HG03342 (cell line): ENCODE data around the gene NARS2.
A peak's percentile ranks its signal among the peaks of the same experiment; 100 is the strongest.
"Not testable (repeated sequence)": the region's sequence is repeated elsewhere in the genome, so short reads cannot be mapped to it uniquely, and the experiment has no call there.

ENCODE experiments used
- ATAC-seq: cut with Tn5 transposase; IDR thresholded peaks from one replicate; pipeline ENCODE4 v1.9.1; 2021; ENCODE audit warnings: mild to moderate bottlenecking, moderate library complexity; ENCODE audit not compliant: unreplicated experiment

Gene NARS2

DNA sequence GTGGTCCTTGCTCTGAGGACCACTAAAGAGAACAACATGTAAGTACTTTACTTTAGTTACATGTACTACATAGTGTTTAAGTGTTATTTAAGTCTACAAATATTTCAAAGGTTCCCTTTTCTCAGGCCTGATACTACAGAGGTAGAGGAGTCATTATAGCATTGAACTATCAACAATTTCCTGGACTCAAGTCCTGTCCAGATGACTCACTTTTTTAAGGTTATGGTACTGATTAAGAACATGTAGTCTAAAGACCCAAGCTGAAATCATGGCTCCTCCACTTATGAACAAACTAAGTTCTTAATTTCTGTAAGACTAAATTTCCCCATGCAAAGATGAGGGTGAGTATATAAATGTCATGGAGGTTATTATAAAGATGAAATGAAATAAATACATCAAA is 74.7 kb downstream of the NARS2 start:
- ATAC-seq: no peak

DNA sequence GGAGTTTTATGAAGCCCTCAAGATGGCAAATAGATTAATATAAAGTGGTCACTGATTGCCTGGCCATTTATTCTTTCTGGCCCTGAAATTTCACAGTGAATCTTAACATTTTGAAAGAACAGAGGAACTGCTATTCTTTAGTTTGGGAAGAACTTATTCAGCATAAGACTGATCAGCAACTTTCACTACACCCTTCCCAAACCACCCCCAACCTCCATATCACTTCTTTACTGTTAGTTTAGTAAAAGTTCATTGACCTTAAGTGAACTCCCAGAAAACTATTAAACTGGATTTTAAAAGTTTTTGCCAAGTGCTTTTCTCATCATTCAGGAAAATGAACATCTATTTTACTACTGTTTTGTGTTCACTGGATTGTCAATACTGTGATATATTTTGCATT is 77.4 kb downstream of the NARS2 start:
- no peak for ATAC-seq

DNA sequence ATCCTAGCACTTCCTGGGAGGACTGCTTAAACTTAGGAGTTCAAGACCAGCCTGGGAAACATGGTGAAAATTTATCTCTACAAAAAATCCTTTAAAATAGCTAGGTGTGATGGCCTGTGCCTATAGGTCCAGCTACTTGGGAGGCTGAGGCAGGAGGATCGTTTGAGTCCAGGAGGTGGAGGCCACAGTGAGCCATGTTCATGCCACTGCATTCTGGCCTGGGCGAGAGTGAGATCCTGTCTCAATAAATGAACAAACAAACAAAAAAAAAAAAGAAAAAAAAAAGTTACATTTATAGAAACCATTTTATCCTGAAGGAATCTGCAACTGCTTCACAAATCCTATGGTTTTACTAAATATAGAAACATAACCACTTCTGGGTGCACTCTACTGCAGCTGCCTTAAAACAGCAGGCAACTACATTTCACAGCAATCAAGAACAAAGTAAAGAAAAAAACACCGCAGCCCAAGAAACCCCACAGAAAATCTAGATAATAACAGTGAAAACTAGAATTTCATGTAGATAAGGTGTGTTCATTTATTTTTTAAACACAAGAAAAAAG is 81.2 kb downstream of the NARS2 start:
- no peak for ATAC-seq

DNA sequence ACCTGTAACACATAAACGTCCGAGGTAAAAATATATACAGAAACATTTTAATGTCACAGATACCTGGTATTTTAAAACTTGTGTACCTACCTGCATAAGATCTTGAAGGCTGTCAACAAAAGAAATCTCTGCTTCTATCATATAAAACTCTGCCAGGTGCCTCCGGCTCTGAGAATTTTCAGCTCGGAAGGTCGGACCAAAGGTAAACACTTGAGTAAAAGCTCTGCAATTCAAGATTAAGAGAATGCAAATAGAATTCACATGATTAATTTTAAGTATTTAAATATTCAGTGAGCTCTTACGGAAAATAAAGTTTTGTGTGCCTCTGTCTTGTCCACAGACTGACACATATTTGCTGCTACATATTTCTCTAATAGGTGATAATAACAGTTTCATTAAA is 81.7 kb downstream of the NARS2 start:
- no peak for ATAC-seq

DNA sequence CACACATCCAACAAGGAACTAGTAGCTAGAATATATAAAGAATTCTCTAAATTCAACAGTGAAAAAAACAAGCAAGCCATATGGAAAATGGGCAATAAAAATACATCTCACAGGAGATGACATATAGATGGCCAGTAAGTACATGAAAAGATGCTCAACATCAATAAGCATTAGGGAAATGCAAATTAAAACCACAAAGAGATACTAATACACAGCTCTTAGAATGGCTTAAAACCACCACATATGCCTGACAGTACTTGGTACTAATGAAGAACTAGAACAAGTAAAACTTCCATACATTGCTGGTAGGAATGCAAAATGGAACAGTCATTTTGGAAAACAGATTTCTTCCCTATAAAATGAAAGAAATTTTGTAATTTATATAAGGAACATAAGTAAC is 85.5 kb downstream of the NARS2 start:
- ATAC-seq: no peak

DNA sequence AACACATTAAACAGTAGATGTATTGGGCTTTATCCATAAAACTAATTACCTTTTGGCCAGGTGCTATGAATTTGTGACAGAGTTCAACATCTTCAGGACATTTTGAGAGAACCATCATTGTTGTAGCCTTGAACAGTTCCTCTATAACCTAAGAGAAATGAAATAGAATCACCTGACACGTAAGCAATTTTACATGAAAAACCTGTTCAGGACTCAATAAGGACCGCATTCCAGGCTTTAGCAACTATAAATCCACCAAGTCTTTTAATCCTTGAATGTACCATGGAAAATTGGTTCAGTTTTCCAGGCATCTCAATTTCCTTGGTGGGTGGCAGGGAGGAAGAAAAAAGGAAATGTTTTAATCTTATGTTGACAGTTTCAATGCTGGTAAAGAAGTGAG is 96.1 kb downstream of the NARS2 start:
- no peak for ATAC-seq

DNA sequence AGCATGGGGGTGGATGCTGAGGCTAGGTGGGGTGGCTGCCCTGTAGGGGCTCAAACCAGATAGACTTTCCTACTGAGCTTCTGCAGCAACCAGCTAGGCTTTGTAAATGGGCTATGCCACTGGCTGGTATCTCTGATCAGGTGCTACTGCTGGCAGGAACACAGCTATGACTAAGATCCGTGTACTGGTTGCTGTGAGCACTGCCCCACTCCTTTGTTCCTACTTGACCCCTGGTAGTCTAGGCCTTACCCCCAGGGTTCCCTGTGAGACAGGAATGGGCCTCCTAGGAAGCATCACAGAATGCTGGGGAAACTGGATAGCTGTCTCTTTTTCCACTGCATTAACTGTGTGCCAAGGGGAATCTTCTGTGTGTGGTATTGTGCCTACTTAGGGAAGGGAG is 98.6 kb downstream of the NARS2 start:
- no peak for ATAC-seq

DNA sequence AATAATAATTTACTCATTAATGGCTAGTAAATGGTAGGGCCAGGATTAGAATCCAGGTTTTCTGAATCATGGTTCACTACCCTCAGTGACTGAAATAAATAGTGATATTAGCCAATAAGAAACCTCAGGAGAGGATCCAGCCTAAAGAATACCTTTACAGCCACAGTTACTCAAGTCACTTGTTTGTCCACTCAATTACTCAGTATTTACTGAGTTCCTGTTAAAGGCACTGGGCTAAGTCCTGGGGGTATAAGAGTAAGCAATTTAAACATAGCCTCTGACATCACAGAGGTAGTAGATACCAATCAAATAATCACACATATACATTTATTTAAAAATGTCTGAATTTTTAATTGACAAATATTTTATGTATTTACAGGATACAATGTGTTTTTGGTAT is 100.2 kb downstream of the NARS2 start:
- ATAC-seq: no peak

DNA sequence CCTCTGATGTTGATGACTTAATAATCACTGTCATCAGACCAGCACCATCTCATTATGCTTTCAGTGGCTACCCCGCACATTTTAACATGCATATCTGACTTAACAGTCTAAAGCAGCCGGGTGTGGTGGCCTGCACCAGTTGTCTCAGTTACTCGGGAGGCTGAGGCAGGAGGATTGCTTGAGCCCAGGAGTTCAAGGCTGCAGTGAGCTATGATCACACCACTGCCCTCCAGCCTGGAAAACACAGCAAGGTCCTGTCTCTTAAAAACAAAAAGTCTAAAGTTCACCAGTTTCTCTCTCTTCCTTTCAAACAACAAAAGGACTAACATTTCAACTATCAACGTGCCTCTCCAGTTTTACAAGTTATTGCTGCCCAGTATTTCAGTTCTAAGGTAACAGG is 101.8 kb downstream of the NARS2 start:
- ATAC-seq: no peak

DNA sequence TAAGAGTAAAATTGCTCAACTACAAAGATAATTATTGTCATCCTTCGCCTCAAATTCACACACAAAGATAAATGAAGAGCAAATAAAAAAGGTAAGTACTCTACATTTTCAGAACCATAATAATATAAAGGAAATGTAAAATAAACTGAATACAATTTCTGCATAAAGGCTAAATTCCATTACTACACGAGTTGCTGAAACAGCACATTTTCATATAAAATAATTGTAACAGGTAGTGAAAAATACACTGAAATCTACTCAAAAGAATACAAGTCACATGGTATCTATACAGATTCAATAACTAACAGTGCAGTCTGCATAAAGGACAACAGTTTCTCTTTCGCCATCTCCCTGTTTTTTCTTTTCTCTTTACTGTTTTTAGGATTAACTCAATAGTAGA is 102.3 kb downstream of the NARS2 start:
- ATAC-seq: no peak

DNA sequence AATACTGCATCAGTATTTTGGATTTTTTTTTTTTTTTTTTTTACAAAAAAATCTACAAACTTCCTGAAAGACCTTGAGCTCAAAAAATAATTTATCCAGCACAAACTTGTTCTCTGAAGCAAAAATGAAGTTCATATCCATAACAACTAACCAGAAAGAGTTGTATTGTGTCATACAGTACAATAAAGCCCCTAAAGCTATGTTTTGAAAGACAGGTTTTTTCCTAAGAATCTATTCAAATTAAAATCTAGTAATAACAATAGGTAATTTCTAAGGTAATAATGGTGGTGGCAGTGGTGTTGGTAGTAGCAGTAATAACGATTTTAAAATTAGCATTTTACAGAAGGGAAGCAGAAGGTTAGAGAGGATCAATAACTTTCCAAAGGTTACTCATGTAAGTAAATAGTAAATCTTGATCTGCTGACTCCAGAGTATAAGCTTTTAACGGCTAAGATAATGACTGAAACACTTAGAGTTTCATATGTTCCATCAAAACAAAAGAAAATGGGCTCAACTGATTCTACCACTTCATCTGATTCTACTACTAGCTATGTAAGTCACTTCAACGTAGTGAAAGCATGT is 103.7 kb downstream of the NARS2 start:
- no peak for ATAC-seq

DNA sequence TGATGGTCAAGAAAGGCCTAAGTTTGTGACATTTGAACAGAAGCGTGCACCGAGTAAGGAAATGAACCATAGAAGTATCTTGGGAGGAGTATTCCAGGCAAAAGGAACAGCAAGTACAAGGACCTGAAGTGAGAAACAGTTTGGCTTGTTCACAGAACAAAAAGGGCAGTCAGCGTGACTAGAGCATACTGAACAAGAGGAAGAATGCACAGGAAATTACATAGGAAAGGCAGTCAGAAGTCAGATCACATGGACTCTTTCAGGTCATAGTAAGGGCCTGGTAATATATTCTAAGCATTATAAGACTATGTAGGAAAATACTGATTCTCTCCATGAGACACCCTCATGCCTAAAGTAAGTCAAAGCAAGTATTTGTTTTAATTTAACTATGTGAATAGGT is 104.8 kb downstream of the NARS2 start:
- ATAC-seq: no peak

DNA sequence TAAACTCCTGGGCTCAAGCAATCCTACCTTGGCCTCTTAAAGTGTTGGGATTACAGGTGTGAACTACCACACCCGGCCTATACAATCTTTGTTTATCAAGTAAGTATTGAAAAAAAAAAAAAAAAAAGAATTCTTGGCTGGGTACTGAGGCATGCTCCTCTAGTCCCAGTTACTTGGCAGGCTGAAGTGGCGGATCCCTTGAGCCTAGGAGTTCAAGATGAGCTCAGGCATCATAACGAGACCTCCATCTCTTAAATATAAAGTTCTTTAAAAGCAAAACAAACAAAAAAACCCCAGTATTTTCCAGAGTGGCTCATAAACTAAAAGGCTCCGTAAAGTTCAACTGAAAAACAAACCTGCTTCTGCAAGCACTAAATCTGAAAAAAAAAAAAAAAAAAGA is 106.7 kb downstream of the NARS2 start:
- no peak for ATAC-seq

DNA sequence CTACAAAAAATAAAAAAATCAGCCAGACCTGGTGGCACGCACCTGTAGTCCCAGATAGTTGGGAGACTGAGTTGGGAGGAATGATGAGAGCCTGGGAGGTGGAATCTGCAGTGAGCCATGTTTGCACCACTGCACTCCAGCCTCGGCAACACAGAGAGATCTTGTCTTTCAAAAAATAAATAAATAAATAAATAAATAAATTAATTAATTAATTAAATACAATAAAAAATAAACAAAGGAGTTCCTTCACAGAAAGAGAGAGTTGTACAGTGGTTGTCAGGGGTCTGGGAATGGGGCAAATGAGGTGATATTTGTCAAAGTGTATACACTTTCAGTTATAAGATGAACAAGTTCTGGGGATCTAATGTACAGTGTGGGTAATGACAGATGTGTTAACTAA is 107.3 kb downstream of the NARS2 start:
- ATAC-seq: no peak

DNA sequence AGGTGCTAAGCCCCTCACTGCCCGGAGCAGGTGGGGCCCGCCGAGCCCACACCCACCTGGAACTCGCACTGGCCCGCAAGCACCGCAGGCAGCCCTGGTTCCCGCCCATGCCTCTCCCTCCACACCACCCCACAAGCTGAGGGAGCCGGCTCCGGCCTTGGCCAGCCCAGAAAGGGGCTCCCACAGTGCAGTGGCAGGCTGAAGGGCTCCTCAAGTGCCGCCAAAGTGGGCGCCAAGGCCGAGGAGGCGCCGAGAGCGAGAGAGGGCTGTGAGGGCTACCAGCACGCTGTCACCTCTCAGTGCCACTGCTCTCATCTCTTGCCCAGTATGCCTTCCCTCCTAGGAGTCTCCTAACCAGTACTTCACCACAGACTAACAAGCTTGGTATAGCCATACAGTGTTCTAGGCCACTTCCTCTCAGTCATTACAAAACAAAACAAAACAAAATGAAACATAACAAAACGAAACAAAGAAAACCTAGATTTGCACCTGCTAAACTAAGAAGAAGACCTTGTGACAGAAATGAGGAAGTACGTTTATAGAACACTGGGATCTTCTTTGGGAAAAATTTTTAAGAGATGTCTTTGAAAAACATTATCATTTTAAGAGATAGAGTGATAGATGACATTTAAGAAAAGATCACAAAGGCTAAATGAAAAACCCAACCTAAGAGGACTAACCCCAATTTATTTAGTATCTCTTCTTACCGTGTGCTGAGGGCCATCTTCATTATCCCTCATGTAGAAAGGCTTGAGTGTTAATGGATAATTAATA is 109.3 kb downstream of the NARS2 start:
- peak; percentile 97 for ATAC-seq

DNA sequence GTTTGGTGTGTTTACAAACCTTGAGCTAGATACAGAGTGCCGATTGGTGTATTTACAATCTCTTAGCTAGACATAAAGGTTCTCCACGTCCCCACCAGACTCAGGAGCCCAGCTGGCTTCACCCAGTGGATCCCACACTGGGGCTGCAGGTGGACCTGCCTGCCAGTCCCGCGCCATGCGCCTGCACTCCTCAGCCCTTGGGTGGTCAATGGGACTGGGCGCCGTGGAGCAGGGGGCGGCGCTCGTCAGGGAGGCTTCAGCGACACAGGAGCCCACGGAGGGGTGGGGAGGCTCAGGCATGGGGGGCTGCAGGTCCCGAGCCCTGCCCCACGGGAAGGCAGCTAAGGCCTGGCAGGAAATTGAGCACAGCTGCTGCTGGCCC is 109.9 kb downstream of the NARS2 start:
- ATAC-seq: not testable (repeated sequence)

DNA sequence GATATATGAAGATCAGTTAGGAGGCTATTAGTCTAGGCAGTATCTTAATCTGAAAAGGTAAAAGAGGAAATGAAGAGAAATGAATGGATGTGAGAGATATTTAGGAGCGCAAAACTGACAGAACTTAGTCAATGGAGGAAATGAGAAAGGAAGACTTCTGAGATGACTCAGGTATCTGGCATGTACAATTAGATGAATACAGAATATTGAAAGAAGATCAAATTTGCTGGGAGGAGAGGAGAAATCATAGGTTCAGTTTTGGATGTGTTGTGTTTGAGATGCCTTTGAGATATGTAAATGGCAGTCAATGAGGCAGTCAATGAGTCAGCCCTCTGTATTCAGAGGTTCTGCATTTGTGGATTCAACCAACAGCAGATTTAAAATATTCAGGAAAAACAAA is 114.2 kb downstream of the NARS2 start:
- no peak for ATAC-seq

DNA sequence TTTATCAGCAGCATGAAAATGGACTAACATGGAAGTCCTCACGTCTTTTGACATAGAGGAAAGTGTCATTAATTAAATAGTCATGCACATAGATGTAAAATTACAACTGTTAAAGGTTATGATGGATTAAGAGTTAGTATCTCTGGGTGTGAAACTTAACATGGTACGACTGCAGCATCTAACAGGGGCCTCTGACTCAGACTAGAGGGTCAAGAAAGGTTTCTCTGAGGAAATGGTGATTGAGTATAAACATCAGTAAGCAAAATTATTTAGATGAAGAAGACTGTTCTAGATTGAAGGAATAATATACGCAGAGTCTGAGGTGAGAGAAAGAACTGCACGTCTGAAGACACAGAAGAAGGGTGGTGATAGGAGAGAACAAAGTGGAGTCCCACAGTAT is 114.9 kb downstream of the NARS2 start:
- ATAC-seq: no peak

DNA sequence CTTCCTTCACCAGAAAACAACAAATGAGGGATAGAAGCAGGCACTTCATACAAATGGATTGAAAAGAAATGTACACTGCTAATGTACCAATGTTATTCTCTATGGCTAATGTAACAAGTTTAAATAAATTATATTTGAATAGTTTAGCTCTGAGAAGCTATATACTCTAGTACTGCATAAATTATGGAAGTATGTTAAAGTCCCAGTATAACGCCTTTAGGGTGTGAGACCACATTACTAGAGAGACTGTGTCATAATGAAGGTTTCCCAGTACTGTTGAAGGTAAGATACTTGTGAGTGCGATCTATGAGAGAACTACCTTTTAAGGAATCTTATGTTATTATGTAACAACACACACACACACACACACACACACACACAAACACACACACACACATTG is 117.2 kb downstream of the NARS2 start:
- no peak for ATAC-seq

DNA sequence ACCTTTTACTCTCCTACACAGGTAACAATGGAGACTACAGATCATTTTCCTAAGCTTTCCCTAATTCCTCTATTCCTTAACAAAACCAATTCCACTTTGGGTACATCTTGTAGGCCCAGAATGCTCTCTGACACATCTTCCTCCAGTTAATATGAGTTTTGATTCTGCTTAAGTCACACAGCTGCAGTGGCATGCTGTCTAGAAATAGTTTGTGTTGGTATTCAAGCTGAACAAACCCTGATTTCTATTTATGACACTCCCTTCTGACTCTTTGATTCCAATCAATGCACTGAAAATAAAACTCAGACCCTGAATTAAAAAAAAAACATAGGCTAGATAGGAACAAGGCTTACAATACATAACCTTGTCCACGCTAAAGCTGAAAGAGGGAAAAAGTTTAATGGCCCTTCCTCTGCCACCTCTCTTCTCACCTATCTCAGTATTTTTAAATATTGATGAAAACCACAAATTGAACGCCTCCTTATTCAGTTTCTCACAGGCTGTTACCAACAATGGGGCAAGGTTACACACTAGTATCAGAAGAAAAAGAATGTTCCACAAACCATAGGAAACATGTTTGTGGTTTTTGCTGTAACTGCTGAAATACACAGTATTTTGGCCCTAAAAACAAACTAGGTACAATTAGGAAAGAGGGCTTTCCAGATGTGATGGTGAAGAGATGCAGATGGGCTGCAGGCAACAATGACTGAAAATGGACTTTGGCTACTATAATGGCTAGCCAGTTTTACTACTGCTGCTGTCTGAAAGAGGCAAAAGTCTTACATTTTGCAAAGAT is 121.3 kb downstream of the NARS2 start:
- ATAC-seq: no peak

DNA sequence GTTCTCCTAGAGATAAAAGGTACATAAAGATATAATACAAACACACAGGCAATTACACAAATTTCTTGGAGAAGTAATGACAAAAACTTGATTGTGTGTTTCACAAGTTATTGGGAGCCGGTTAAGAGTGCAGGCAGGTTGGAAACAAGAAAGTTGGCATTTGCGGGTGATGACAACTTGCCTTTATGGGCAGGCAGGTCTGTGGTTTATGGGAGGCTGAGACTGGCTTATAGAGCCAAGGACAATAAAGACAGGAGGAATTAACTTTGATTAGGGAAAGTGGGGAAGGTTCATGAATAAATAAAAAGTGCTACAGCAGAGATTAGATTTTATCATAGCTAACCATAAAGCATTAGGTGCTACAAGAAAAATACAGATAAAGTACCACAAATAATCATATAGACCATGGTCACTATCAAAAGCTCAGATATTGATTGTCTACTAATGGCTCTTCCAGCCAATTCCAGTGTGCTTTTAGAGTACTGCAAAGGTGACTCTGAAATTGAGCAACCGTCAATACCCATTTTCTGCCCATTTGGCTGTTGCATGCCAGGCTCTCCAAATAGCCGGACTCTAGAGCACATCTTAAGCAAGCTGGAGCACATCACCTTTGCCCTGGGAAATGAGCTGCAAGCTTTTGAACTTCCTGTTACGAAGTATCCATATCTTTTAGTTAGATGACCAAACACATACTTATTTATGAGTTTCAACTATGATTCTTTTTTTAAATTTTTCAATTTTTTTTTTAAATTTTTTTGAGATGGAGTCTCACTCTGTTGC is 123.1 kb downstream of the NARS2 start:
- no peak for ATAC-seq
